AG04450 (cell line): ENCODE data around the gene ANO10. TPM values are rescaled to one million over a fixed set of nuclear protein-coding genes. Genes with fewer than 3 reads are reported as not detected.
"Not testable (repeated sequence)": the region's sequence is repeated elsewhere in the genome, so short reads cannot be mapped to it uniquely, and the experiment has no call there.

Experiments used
- CTCF ChIA-PET: fragments of 300-600, 350-600 bp; formaldehyde crosslinking; extraction: SDS; loops from one replicate; lab custom pipeline; 2022; ENCODE audit warnings: antibody characterized with exemption, inconsistent platforms; lab: Charles Lee
- POLR2A ChIA-PET: fragments of 350-600 bp; formaldehyde crosslinking; extraction: SDS; loops from one replicate; lab custom pipeline; 2021; ENCODE audit warnings: antibody characterized with exemption, inconsistent platforms; lab: Yijun Ruan, JAX
- DNase-seq: peaks from one replicate; pipeline ENCODE4 v3.0.0-alpha.2; 2011; ENCODE audit warnings: low read depth, low spot score
- H3K27ac ChIP-seq: one replicate; pipeline ENCODE4 v1.5.1; 2012; ENCODE audit warnings: low read depth, low read length, control low read depth
- H3K27me3 ChIP-seq: one replicate; pipeline ENCODE4 v1.6.0; 2012; ENCODE audit warnings: low read length; ENCODE audit not compliant: control insufficient read depth, insufficient read depth
- H3K4me3 ChIP-seq: 2 replicates; pipeline ENCODE4 v1.5.1; 2011; ENCODE audit warnings: mild to moderate bottlenecking, low read depth, low read length, control low read depth
- H3K9me3 ChIP-seq: 2 replicates; pipeline ENCODE4 v1.5.1; 2012; ENCODE audit warnings: low read length; ENCODE audit not compliant: control insufficient read depth, insufficient read depth
- polyA plus RNA-seq: library from polyadenylated mRNA; depleted of rRNA; stranded (reverse); fragments of >200 nt; gene quantifications from 2 replicates; pipeline ENCODE4 v1.2.3, GENCODE V29; 2011
- TF ChIP-seq, protein P1 (sequence below): IDR thresholded peaks from 2 replicates; pipeline ENCODE4 v1.5.1; 2011; ENCODE audit warnings: low read depth, low read length, control low read depth, inconsistent platforms

ANO10 gene
- polyA plus RNA-seq, 1 experiment: 87.1 TPM

DNA sequence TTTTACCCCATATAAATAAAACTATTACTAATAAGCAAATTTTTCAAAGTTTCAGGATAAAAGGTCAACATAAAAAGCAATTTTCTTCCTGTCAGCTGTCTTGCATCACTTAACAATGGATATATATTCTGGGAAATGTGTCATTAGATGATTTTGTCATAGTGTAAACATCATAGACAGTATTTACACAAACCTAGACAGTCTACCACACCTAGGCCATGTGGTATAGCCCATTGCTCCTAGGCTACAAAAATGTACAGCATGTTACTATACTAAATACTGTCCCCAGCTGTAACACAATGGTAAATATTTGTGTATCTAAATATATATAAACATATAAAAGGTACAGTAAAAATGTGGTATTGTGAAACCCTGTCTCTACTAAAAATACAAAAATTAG, 156.7 kb downstream of the ANO10 start:
- Histone ChIP-seq H3K4me3 (no peak overlapping the region), H3K27me3 (no peaks in the 10 kb centered on the region), H3K9me3 (peaks cover 5% of the 10 kb centered on the region), H3K27ac (no peak overlapping the region)
- TF ChIP-seq, protein P1, sequence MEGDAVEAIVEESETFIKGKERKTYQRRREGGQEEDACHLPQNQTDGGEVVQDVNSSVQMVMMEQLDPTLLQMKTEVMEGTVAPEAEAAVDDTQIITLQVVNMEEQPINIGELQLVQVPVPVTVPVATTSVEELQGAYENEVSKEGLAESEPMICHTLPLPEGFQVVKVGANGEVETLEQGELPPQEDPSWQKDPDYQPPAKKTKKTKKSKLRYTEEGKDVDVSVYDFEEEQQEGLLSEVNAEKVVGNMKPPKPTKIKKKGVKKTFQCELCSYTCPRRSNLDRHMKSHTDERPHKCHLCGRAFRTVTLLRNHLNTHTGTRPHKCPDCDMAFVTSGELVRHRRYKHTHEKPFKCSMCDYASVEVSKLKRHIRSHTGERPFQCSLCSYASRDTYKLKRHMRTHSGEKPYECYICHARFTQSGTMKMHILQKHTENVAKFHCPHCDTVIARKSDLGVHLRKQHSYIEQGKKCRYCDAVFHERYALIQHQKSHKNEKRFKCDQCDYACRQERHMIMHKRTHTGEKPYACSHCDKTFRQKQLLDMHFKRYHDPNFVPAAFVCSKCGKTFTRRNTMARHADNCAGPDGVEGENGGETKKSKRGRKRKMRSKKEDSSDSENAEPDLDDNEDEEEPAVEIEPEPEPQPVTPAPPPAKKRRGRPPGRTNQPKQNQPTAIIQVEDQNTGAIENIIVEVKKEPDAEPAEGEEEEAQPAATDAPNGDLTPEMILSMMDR: no peak
- no peak for DNase-seq
- POLR2A ChIA-PET: no interaction called here
- CTCF ChIA-PET: no interaction called here

DNA sequence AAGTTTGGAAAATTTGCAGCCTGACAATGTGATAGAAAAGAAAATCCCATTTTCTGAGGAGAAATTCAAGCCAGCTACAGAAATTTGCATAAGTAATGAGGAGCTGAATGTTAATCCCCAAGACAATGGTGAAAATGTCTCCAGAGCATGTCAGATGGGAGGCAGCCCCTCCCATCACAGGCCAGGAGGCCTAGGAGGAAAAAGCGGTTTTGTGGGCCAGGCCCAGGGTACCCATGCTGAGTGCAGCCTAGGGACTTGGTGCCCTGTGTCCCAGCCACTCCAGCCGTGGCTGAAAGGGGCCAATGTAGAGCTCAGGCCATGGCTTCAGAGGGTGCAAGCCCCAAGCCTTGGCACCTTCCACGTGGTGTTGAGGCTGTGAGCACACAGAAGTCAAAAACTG, 159.2 kb downstream of the ANO10 start:
- POLR2A ChIA-PET: not testable (repeated sequence)

DNA sequence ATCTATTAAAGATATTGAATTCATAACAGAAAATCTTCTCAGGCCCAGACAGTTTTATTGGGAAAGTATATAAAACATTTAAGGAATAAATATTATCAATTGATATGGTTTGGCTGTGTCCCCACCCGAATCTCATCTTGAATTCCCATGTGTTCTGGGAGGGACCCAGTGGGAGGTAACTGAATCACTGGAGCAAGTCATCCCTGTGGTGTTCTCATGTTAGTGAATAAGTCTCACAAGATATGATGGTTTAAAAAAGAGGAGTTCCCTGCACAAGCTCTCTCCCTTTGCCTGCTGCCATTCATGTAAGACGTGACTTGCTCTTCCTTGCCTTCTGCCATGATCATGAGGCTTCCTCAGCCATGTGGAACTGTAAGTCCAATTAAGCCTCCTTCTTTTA, 160.5 kb downstream of the ANO10 start:
- no peak overlapping the region for H3K27ac ChIP-seq
- CTCF ChIA-PET: interaction anchor here (1.0 kb wide), 1 partner anchor 42 kb away, joined by 3 read pairs; no protein-coding TSS in a partner anchor
- no peaks in the 10 kb centered on the region for H3K27me3 ChIP-seq
- POLR2A ChIA-PET: no interaction called here
- no peak for DNase-seq
- H3K4me3 ChIP-seq: no peak overlapping the region
- TF ChIP-seq, protein P1: no peak
- peaks cover 5% of the 10 kb centered on the region for H3K9me3 ChIP-seq

More for the DNA sequence above, 159.2 kb downstream of the ANO10 start:
- H3K27ac ChIP-seq, DNase-seq, H3K9me3 ChIP-seq, H3K27me3 ChIP-seq, H3K4me3 ChIP-seq, CTCF ChIA-PET: not testable (repeated sequence)

DNA sequence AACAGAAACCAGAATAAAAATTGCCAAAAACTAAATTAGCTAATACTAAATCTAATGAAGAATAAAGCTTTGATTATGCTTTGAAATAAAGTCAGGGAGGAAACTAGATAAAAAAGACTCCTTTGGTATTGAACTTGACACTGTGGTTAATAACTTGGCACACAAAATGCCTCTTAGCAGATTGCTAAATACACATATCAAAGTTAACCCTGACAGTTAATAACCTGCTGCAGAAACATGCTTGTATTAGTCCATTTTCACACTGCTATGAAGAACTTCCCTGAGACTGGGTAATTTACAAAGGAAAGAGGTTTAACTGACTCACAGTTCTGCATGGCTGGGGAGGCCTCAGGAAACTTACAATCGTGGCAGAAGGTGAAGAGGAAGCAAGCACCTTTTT, 164.8 kb downstream of the ANO10 start:
- H3K27ac ChIP-seq, H3K4me3 ChIP-seq, H3K9me3 ChIP-seq, POLR2A ChIA-PET, DNase-seq, H3K27me3 ChIP-seq, CTCF ChIA-PET: not testable (repeated sequence)

DNA sequence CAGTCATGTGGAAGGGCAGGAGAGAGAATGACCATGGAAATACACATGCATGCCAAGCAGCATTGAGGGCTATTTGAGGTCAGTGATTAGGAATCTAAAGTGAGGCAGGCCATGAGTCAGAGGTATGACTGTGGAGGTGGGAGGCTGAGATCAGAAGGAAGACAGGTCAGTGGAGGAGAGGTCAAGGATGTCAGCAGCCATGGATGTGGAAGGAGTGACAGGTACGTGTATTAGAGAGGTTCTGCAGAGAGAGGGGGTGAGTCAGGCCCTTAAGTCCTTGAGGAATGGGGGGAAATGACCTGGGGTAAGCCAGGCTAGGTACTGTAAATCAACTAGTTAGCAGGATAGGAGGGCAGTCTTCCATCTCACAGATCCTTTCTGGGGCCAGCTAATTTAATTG, 166.6 kb downstream of the ANO10 start:
- ChIA-PET POLR2A (no interaction called here), CTCF (no interaction called here)
- peak; percentile 23 for DNase-seq
- Histone ChIP-seq H3K27me3 (no peaks in the 10 kb centered on the region), H3K27ac (no peak overlapping the region), H3K4me3 (no peak overlapping the region), H3K9me3 (no peaks in the 10 kb centered on the region)
- TF ChIP-seq, protein P1: no peak

DNA sequence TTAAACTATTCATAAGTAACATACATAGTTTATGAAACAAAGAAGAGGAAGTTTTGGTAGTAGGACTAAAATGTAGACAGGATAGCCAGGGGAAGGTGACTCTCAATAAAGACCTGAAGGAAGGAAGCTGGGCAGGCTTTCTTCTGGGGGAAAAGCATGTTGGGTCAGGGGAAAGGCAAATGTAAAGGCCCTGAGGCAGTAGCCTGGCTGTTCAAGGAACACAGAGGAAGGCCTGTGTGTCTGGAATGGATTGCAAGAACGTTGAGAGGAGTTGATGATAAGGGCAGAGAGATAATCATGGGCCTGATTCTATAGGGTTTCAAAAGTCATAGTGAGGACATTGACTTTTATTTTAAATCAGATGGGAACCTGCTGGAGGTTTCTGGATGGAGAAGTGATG, 167.8 kb downstream of the ANO10 start:
- ChIA-PET CTCF (no interaction called here), POLR2A (no interaction called here)
- Histone ChIP-seq H3K27me3 (no peaks in the 10 kb centered on the region), H3K9me3 (no peaks in the 10 kb centered on the region), H3K4me3 (no peak overlapping the region), H3K27ac (no peak overlapping the region)
- DNase-seq: no peak
- TF ChIP-seq, protein P1: no peak
